ENCODE results near the gene KCND1.
"Not testable (repeated sequence)": the region's sequence is repeated elsewhere in the genome, so short reads cannot be mapped to it uniquely, and the experiment has no call there.

Gene KCND1

GRCh38 chrX:48971249-48972219, at the start of gene KCND1:
Gene KCND1, minus strand, starts transcription at chrX:48971844. Its CDS starts 1,573 bp downstream, at chrX:48970271.
- no peak for DNase-seq

- no peak for DNase-seq
Observed at GRCh38 chrX:49019599-49020249, 48.1 kb upstream of the KCND1 start.

DNA sequence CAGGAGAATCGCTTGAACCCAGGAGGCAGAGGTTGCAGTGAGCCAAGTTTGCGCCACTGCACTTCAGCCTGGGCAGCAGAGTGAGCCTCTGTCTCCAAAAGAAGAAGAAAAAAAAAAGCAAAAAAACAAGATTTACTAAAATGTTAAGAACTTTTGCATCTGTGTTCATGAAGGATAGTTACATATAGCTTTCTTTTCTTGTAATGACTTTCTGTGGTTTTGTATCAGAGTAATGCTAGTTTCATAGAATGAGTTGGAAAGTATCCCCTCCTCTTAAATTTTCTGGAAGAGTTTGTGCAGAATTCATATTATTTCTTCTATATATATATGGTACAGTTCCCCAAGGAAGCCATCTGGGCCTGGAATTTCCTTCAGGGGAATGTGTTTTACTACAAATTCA, 47.4 kb upstream of the KCND1 start:
- DNase-seq: no peak

DNA sequence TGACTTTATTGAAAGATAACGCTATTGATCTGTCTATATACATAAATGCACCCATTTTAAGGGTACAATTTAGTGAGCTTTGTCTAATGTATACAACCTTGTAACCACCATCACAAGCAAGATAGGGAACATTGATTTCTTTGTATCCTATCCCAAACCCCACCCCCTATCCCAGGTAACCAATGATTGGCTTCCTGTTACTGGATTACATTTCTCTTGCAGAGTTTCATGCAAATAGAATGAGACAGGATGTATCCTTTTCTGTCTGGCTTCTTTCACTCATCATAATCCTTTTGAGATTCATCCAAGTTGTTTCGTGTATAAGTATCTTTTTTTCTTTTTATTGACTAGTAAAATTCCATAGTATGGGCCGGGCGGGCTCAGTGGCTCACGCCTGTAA, 32.1 kb upstream of the KCND1 start:
- DNase-seq: no peak

DNA sequence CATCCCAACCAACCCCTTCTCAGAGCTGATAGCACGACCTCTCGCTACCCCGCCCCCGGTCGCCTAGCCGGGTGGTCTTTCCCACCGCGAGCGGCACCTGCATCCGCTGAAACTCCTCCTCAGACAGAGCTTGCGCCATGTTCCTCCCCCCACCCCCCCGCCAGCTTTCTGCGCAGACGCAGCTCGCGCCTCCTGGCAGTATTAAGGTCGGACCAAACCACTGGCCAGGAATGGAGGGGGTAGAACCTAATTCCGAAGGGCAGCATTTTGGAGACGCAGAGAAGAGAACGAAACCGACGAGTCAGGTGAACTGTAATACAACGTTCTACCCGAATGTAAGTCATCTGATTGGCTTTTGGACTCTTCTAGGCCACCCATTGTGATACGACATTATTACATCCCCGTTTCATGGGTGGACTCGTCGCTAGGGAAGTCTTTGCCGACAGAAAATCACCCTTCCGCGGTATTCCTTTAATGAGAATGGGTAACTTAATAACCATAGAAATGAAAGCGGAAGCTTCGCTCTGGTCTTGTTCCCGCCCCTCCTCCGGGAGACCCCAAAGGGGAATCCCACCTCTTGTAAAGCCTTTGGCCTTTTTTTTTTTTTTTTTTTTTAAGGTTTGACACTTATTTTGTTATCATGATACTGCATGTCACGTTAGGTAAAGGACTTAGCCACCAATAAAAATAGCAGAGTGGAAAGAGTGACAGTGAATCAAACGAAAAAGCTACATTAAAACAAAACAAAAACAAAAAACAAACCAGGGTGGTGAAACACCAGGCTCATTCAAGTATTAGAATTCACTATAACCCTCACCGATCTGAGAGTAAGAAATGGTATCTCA, 30.7 kb upstream of the KCND1 start, which contains the start of gene GRIPAP1:
Gene GRIPAP1 (minus strand): TSS at position 174 of the 845 bp plus-strand sequence. CDS start 35 bp downstream, at position 139.
- peak; percentile 76 for DNase-seq

DNA sequence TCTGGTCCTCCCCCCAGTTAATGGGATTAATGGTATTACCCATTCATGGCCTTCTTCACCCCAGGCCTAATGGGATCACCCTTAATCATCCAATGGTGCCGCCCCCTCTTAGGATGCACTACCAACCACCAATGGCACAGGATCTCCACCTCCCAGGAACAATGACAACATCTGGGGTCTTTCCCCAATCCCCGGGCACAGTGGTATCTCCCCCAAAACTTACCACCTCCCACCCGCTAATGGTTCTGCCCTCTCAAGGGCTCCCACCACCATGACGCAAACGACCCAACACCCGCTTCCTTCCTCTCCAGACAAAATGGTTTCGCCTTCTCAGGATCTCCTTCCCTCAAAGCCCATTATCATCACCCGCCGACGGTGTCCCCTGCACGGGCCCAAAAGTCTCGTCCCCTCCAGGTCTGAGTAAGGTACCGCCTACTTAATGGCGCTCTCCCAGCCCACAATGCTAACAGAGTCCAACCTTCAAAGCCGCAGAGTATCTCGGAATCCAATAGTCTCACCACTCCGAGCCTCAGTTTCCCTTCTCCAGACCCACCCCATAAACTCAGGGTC, 30.0 kb upstream of the KCND1 start:
- DNase-seq: peak; percentile 54

DNA sequence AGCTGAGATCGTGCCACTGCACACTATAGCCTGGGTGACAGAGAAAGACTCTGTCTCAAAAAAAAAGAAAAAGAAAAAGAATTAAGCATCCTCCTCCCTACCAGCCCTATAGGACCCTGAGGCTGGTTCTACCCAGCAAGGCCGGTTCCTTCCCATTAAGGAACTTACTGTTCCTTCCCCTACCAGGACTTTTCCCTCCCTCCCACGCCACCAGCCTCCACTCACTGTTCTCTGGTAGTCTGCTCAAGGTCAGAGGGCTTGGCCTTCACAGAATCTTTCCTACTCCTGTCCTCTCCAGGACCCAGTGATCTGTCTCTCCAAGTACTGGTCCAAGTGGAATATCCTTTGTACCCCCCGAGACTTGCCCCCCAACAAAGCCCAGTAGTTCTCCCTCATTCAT, 29.0 kb upstream of the KCND1 start:
- no peak for DNase-seq

- peak; percentile 7 for DNase-seq
Observed at GRCh38 chrX:48999030-48999429, 27.4 kb upstream of the KCND1 start.

- no peak for DNase-seq
Observed at GRCh38 chrX:48998391-48998790, 26.7 kb upstream of the KCND1 start.

GRCh38 chrX:48997865-48998264, 26.2 kb upstream of the KCND1 start:
- no peak for DNase-seq

GRCh38 chrX:48997455-48997854, 25.8 kb upstream of the KCND1 start:
- no peak for DNase-seq

DNA sequence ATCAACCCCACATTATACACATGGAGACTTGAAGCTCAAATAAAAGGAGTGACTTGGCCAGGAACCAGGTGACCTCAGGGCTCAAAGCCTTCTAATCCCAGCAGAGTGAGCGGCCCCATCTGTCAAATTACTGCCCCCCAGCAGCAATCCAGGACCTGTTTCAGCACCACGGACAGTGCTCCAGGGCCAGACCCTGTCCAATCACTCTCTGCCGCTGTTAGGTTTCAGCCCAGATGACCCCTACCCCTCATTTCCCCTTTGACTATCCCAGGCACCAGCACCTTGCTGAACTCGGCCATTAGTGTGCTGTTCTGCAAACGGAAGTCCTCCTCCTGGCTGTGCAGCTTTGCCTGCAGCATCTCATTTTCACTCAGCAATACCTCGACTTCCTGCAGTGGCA, 25.3 kb upstream of the KCND1 start:
- no peak for DNase-seq

- DNase-seq: no peak
Observed at GRCh38 chrX:48992341-48992740, 20.7 kb upstream of the KCND1 start.

- DNase-seq: no peak
Observed at GRCh38 chrX:48989483-48989882, 17.8 kb upstream of the KCND1 start.

- DNase-seq: no peak
Observed at GRCh38 chrX:48983896-48984295, 12.3 kb upstream of the KCND1 start.

DNA sequence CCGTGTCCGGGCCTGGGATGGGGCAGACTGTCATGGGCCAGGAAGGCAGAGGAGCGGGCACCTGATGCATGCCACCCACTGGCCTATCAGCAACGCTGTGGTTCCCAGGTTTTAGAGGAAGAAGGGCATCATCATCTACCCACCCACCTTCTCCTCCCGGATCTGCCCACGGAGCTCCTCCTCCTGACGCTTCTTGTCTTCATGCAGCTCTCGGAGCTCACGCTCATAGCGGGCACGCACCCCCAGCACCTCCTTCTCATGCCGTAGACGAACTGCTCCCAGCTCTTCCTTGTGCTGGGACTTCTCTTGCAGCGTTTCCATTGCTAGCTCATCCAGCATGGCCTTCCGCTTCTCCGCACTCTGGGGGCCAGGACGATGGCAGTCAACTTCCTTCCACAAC, 11.4 kb upstream of the KCND1 start:
- no peak for DNase-seq

GRCh38 chrX:48981178-48981577, 9.5 kb upstream of the KCND1 start:
- no peak for DNase-seq

- not testable (repeated sequence) for DNase-seq
Observed at GRCh38 chrX:48980341-48980740, 8.7 kb upstream of the KCND1 start.

DNA sequence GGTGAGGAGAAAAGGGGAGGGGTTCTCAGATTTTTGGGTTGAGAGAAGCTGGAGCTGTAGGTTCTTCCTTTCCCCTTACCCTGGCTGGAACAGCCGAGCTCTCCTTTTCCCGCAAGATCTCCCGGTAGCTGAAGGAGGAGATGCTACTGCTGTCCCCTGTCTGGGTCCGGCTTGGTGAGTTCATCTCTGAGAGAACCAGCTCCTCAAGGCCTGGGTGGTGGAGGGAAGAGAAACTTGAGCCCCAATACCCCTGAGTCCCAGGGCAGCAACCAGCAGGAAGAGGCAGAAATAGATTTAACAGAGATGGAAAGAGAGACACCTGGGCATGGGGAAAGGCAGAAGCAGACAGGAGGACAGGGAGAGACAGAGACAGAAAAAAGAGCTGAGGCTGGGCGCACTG, 6.6 kb upstream of the KCND1 start:
- no peak for DNase-seq

GRCh38 chrX:48976086-48976485, 4.4 kb upstream of the KCND1 start:
- no peak for DNase-seq

DNA sequence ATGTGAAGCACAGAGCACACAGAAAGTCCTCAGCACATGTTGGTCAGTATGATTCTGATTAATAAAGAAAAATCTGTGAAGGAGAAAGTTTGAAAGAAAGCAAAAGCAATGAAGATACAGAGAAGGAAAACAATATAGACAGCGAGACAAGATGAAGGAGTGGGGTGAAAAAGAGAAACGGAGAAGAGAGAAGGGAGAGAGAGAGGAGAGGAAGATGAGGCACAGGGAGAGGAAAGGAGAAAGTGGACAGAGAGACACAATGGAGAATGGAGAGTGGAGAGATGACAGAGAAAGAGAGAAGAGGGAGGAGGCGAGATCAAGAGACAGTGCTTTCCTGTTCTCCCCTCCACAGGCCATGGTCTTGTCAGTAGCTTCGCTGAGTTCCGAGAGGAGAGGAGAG, 3.9 kb upstream of the KCND1 start:
- no peak for DNase-seq

GRCh38 chrX:48975041-48975440, 3.4 kb upstream of the KCND1 start:
- DNase-seq: no peak

GRCh38 chrX:48974574-48974973, 2.9 kb upstream of the KCND1 start:
- DNase-seq: no peak

Measured in activated naive CD4-positive, alpha-beta T cell treated with Interleukin-2 at 50 U/mL for 16 hours (primary cell).